HG03521 (cell line): ENCODE results near the gene SRD5A1.

Source experiments
- ATAC-seq: cut with Tn5 transposase; IDR thresholded peaks from one replicate; pipeline ENCODE4 v1.9.1; 2021; ENCODE audit warnings: mild to moderate bottlenecking, moderate library complexity; ENCODE audit not compliant: unreplicated experiment

Gene SRD5A1

DNA sequence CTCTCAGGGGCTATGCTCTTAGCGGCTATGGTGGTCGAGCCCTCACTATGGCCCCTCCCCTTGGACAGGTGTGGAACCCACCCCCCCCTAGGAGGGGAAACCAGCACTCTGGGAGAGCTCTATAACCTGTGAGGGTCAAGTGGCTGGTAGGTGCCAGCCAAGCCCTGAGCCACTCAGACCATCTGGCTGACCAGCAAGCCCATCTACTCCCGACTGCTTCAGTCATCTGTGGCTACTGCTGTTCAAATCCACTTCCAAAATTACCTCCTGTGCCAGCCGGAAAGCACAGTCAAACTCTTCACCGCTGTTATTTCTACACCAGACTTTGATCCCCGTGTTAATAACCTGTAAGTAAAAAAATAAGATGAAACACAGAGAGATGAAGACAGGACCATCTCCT lies 28.9 kb upstream of the SRD5A1 start:
- ATAC-seq: no peak

DNA sequence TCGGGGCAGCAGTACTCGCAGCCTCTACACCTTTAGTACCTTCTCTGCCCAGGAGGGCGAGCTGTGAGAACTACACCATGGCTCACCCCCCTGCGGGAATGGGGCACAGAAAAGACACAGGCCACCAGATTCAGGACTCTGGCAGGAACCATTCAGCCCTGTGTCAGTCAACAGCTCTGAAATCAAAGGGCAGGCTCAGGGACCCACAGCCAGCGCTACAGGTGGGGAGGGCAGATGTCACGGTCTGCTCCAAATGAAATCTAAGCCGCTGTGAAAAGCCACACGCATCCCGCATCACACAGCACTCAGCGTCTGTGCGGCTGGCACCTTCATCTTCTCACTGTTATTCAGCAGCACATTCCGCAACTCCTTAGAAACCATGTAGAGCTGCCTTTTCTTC lies 28.3 kb upstream of the SRD5A1 start:
- no peak for ATAC-seq

DNA sequence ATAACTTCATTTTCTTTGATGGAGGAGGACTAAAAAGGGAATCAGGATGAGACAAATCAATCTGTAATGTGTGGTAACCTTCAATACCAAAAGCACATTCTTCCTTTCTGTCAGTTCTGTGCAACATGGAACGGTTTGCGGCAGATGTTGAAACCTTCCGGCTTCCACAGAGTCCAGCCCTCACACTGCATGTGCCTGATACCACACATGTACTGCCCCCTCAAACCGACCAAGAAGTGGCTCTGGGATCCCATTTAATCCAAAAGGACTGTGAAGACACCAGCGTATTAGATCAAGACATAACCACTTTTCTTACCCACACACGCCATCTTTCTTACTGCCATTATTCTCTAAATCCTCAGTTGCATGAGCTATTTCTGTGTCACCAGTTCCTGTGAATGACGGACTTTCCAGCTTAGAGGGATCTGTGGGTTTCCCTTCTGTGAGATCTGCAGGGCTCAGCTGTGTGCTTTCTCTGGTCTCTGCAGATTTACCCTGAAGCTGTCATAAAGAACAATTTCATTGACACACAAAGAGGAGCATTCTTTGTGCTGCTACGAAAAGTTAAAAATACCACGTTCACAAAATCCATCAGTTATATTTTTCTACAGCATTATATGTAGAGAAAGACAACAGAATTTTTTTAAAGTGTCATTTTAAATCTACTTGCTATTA lies 26.2 kb upstream of the SRD5A1 start:
- no peak for ATAC-seq

DNA sequence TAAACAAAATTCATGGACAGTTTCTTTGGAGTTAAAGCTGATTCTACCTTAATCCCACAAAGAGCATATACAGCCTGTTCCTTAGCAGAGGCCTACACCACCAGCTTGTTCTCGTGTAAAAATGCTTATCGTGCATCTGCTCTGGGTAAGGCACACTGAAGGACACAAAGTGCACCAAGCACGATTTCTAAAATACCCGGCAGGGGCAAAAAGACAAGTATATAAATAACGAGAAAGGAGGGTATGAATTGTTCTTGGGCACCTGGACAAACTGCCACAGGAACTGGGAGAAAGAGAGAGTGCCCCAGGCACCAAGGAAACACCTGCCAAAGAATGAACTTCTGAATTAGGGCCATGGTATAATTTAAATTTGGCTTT lies 25.7 kb upstream of the SRD5A1 start:
- no peak for ATAC-seq

DNA sequence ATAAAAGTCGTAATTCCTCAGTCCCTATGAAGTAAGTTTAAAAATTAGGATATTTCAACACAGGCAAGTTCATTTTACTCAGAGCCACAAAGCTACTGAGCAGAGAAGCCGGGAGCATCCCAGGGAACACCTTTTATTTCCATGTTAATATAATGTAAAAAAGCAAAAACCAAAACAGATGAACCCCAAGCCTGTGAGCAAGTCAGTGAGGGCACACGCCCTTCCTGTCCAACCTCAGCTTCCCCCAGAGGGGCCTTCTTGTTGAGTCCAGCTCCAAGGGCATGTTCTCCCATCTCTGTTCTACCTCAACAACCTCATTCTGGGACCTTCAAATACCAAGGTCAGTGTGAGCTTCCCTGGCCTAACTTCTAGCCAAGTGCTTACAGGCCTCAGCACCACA lies 25.2 kb upstream of the SRD5A1 start:
- ATAC-seq: no peak

DNA sequence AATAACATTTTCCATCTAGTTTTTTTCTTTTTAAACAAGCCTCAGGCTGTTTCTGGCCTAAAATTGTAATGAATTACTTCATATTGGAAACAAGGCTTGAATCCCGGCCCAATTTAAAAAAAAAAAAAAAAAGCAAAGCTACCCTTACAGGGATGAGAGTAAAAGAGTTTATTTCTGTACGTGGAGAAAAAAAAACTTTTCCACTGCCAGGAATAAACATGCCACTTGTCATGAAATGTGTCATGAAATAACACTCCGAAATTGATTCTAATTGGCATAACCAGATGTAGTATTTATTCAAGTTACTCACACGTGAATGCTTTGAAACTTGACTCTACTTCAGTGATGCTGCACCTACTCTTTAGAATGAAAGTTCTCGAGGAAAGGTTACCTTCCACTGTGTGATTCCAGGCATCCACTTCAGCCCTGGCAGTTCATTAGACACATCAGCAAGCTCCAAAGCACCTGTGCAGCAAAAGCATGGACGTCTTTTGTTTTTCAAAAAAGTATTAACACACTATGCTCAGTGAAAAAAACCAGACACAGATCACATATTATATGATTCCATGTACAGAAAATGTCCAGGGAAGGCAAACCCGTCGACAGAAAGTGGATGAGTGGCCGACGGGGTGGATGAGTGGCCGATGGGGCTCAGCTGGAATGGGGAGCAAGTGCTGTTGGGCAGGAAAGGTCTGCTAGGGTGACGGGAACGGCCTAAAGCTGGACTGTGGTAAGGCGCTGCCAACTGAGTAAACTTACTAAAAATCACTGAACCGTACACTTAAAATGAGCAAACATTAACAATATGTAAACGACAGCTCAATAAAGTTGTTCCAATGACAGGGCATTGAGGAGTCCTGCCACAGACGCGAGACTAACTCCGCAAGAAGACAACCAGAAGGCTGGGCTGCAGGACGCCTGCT lies 21.6 kb upstream of the SRD5A1 start:
- ATAC-seq: no peak

DNA sequence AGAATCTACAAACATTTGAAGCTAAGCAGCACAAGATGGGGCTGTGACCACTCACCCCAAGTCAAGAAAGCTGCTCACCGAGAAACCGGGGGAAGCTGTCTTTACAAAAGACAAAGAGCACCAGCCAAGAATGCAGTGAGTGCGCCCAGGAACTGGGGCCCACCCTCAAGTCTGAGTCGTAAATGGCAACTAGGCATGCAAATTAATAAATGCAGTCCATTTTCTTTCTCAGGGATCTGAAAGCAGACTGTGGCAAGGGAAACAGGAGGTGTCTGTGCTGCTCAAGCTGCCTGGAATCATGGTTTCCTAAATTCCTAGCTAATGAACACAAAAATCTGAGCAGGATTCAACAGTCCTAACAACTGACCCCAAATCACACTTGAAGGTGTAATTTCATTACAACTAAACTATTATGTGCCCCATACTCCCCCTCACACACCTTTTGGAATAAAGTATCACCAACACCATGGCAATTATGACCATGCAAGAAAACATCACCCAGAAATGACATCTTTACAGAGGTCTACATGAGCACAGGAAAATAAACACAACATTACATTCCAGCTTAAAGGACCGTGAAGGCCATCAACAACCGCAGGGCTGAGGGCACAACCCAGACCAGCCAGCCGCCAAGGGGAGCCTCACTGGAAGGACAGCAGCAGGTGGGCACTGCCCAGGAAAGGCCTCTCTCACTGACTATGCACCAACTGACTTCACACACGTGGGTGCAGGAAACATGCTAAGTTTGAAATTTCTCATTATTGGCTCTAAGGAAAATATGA lies 18.0 kb upstream of the SRD5A1 start:
- no peak for ATAC-seq

DNA sequence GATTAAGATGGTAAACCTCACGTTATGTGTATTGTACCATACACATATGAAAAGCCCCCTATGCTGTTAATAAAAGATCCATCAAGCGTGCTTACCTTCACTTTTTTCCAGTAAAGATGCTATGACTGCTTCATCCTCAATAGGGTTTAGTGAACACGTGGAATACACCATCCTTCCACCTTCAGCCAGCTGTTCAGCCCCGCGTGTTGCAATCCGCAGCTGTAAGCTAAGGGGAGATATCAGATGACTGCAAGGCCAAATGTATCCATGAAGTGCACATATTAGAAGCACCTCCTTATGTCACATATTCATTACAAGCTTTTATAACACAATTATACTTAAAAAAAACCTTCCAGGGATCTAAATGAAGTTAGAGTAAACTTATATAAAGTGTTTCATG lies 16.6 kb upstream of the SRD5A1 start:
- no peak for ATAC-seq

DNA sequence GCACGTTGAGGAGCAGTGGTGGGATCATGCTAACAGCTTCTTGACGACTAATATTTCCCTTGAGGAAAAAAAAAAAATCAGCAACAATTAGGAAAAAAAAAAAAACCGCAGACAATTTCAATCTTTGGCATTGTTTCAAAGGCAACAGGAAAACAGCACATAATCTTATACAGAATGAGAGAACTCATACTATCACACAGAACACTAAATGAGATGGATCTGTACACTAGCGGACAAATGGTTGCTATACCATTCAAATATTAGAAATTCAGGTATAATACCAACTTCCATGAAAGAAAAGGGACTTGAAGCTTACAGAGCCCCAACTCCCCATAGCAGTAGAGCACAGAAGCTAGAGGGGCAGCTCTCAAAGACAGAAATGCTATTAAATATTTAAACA lies 10.0 kb upstream of the SRD5A1 start:
- ATAC-seq: no peak

DNA sequence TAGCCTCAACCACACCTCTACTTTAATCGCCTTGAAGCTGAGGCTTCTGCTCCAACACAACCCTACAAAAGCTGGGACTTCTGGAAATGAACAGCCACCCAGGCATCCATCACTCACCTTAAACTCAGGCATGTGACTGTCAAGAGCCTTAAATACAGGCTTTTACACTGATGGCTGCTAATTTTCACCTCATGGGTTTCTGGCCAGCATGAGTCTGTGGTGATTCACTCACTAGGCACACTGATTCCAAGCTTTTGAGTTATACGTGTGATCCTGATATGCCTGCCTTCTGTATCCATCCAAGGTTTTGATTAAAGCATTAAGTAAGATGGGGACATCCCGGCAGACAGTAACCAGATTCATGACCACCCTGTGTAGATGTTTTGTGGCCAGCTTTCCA lies 9.3 kb upstream of the SRD5A1 start:
- no peak for ATAC-seq

DNA sequence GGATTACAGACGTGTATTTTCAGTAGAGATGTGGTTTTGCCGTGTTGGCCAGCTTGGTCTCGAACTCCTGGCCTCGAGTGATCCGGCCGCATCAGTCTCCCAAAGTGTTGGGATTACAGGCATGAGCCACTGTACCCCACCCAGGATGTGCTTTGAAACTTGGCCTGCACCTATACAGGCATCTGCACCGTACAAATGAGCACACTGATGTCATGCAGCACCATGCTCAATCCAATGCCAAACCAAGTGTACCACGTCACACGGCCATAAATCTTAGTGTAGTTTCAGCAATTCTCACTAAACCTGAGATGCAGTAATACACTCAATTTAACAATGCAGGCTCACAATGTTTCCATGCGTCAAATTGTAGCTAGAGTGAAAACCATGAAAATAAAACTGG lies 6.7 kb upstream of the SRD5A1 start:
- no peak for ATAC-seq

DNA sequence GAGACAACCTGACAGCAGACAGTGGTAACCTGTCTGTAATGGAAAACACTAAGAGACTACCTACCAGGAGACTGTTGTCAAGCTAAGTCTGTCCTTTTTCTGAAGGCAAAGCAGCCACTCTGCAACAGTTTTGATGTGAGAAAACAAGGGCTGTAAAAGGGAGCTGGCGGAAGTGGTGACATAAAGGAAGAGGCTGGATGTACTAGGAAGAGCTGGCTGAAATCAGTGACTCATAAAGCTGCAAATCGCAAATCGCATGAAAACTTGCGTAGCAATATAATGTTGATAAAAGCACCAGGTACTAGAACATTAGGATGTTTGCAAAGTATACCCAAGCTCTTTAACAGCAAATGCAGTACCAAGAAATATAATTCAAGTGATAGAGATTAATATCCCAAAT lies 1.8 kb upstream of the SRD5A1 start:
- no peak for ATAC-seq

DNA sequence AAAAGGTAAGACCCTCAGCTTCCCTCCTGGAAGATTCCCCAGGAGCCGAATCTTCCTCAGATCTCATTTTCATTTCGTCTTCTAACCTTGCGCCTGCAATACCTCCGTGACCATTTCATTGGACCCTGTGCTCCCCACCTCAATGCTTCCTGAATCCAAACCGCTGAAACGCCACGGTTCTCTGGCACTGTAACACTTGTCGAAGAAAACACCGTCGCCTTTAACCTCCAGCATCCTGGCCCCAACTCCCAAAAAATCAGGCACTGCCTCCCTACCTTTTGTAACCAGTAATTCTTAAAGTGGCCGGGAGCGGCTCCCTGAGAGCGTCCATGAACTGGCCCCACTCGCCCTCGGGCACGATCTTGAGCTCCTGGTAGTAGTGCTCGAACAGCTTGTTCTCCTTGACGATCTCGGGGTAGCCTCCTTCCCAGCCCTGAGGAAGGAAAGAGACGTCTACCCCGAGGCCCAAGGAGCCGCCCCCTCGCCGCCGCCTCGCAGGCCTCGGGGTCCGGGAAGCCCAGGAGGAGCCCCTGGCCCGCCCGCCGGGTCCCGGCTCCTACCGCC lies 834 bp upstream of the SRD5A1 start:
- ATAC-seq: peak; percentile 11

DNA sequence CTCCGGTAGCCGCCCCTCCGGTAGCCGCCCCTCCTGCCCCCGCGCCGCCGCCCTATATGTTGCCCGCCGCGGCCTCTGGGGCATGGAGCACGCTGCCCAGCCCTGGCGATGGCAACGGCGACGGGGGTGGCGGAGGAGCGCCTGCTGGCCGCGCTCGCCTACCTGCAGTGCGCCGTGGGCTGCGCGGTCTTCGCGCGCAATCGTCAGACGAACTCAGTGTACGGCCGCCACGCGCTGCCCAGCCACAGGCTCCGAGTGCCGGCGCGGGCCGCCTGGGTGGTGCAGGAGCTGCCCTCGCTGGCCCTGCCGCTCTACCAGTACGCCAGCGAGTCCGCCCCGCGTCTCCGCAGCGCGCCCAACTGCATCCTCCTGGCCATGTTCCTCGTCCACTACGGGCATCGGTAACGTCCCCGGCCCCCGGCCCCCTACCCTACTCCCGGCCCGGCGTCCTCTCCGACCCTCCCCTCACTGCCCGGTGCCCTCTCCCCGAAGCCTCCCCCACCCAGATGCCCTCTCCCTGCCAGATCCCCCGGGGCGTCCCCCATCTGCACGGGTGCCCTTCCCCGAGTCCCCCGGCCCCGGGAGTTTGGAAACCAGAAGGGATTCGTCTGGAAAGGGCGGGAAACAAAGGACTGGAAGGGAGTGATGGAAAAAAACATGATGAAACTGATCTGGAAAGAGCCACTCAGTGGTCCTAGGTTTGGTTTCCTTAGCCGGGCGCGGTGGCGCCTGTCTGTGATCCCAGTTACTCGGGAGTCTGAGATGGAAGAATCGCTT lies 417 bp downstream of the SRD5A1 start:
- peak; percentile 49 for ATAC-seq

DNA sequence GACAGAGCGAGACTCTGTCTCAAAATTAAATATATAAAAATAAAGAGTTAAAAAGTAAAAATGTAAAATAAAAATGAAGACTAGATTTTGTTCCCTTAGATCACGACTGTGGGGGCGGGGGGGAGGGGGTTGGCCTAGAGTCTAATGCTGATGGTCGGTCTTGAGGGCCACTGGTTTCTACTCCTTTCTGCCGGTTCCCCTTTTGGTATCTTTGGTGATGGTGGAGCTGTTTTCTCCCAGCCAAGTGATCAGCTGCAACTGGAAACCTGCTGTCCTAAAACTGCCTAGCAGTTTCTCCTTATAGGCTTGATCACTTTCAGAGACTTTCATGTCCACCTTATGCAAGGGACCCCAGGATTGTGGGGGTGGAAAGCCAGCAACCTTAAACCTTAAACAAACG lies 1.1 kb downstream of the SRD5A1 start:
- no peak for ATAC-seq

DNA sequence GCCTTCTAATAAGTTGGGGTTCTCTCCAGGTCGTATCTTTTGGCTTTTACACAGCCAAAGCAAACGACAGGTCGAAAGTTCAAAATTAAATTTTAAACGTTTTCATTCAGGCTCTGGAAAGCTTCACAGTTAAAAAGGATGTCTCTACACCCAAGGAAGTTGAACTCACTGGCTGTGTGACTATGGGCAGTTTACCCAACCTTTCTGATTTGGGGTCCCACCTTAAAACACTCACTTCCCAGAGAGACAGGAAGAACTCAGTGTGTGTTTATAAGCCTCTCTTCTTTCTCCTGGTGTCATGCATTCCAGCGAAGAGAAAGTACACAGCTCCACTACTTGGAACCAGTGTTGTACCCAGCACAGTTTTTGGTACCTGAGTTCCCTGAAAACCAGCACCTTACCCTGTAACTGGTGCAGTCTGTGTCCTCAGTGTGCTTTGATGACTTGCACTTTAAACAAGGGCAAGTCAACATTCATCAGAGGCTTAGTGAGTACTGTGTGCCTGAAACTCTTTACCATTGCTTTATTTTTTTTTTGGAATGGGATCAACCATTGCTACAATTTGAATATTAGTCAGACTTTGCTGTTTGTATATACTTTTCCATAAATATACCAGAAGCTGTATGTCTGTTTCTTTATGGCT lies 1.7 kb downstream of the SRD5A1 start:
- no peak for ATAC-seq

DNA sequence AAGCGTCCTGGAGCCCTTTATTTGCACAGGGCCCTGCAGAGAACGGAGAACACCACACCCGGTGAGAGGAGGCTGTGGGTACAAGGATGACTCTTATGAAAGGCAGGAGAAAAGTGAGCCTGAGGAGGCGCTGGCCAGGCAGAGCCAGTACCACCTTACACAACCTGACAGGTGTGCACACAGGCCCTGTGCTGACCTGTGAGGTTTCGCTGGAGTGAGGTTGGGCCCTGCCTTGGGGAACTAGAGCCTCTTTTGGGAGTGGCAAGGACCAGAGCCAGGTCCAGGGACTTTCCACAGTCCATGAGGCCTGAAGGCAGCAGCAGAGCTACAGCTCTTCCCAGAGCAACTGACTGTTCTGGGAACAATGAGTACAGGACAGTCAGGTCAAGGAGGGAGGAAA lies 3.1 kb downstream of the SRD5A1 start:
- no peak for ATAC-seq

DNA sequence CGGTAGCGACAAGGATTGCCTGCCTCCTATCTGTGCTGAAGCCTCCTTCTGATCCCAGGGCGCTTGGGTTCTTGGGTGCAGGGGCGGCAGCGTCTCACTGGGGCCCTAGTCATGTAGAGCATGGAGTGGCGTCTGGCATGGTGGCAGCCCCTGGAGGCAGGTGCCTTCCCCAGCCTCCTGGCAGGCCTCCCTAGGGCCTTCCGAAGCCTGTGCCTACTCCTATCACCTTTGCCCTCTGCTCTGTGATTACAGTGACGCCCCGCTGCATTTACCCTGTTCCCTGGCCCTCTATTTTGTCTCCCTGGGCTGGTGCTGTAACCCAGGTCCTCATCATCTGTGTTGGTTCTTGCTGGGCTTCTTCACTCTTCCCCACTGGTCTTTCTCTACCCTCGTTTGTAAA lies 3.8 kb downstream of the SRD5A1 start:
- ATAC-seq: no peak

DNA sequence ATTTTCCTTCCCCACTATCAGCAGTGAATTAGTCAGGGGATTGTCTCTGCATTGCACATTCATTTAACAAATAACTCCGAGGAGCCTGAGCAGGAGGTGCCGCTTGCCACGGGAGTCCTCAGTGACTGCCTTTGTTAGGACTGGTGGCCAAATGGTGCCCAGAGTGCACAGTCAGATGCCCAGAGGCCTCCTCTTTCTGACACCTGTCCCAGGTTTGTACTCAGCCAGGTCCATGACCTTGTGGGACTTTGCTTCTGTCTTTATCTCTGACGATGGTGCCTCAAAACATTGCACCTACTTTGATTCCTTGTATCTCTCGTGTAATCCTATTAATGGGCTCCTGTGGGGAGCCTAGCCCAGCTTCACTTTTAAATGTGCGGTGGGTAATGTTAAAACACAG lies 4.3 kb downstream of the SRD5A1 start:
- ATAC-seq: no peak

DNA sequence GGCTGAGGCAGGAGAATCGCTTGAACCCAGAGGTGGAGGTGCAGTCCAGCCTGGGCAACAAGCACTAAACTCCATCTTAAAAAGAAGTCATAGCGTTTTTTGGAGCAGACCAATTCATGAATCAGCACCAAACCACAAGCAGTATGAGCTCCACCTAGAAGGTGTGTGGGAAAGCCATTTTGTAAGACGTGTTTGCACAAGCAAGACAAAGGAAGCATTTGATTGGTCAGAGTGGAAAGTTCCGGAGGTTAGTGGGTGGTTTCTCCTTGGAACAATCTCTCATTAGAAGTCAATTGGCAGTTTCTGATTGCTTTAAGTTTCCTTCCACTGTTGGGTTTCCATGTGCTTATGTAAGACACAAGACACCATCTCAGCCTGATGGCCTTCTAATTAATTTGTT lies 5.0 kb downstream of the SRD5A1 start:
- ATAC-seq: no peak
